Measurements from ENCODE around the gene STRN4. TPM values are rescaled to one million over a fixed set of nuclear protein-coding genes. Genes with fewer than 3 reads are reported as not detected.
"Not testable (repeated sequence)": the region's sequence is repeated elsewhere in the genome, so short reads cannot be mapped to it uniquely, and the experiment has no call there.

STRN4 gene
- total RNA-seq, 1 experiment from 2014 or later = 89.5 TPM

DNA sequence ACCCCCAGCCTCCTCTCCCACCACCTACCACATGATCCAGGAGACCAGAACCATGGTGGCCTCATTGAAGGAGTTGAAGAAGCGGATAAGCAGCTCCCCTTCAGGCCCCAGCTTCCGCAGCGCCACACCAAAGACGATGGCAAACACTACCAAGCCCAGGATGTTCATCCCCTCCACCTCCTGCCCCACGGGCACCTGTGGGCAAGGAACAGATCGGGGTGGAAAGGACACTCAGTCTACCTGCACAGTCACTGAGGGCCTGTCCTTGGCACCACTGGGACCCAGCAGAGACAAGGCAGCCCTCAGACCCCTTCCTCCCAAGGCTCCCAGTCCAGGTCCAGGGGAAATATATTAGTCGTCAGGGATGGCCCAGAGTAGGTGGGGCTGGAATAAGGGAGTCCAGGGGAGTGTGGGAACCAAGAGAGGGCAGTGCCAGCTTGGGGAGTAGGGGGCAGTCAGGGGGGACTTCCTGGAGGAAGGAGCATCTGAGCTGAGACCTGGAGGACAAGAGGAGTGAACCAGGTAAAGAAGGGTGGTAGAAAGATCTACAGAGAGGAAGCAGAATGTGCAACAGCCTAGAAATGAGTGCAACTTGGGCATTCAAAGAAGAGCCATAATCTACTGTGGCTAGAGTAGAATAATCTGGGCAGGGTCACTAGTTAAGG, 36.2 kb upstream of the STRN4 start:
- no peaks in the 10 kb centered on the region for H3K9me3 ChIP-seq (ENCODE audit: control insufficient read depth, insufficient read depth, low read depth, low read length)
- no TSS peak for BruUV-seq (replicated peaks)
- intact Hi-C loops (cut with micrococcal nuclease; ENCODE audit: unreplicated experiment) (no loop called here), in situ Hi-C loops (cut with HindIII; ENCODE audit: low pct_unique_long_range_greater_than_20kb, low sequenced_read_pairs) (no loop called here)
- H3K4me1 ChIP-seq (ENCODE audit: control insufficient read depth, insufficient read depth, low read length) = peaks cover 8% of the 10 kb centered on the region
- DNase-seq (ENCODE audit: low read depth, low spot score) = no peak
- POLR2A ChIA-PET = no interaction called here
- H3K27ac ChIP-seq (ENCODE audit: low read length) = no peak overlapping the region; the same call in 1 of the 2 replicates
- H3K36me3 ChIP-seq (ENCODE audit: control insufficient read depth, insufficient read depth, low read length) = peaks cover 8% of the 10 kb centered on the region
- ATAC-seq = no peak
- no peaks in the 10 kb centered on the region for H3K27me3 ChIP-seq (ENCODE audit: control insufficient read depth, insufficient read depth, low read length)
- no peak overlapping the region for H3K4me3 ChIP-seq (ENCODE audit: low read depth in 2 of 2, low read length in 2 of 2)
- CTCF ChIA-PET = no interaction called here
- TF ChIP-seq SIN3A (IDR thresholded peaks at IDR 0.05; ENCODE audit: borderline replicate concordance, insufficient read depth, low read depth, low read length) = no peak
- no peak for TF ChIP-seq POLR2AphosphoS5 (IDR thresholded peaks at IDR 0.05; ENCODE audit: low read depth, low read length)
- TF ChIP-seq, protein P1, sequence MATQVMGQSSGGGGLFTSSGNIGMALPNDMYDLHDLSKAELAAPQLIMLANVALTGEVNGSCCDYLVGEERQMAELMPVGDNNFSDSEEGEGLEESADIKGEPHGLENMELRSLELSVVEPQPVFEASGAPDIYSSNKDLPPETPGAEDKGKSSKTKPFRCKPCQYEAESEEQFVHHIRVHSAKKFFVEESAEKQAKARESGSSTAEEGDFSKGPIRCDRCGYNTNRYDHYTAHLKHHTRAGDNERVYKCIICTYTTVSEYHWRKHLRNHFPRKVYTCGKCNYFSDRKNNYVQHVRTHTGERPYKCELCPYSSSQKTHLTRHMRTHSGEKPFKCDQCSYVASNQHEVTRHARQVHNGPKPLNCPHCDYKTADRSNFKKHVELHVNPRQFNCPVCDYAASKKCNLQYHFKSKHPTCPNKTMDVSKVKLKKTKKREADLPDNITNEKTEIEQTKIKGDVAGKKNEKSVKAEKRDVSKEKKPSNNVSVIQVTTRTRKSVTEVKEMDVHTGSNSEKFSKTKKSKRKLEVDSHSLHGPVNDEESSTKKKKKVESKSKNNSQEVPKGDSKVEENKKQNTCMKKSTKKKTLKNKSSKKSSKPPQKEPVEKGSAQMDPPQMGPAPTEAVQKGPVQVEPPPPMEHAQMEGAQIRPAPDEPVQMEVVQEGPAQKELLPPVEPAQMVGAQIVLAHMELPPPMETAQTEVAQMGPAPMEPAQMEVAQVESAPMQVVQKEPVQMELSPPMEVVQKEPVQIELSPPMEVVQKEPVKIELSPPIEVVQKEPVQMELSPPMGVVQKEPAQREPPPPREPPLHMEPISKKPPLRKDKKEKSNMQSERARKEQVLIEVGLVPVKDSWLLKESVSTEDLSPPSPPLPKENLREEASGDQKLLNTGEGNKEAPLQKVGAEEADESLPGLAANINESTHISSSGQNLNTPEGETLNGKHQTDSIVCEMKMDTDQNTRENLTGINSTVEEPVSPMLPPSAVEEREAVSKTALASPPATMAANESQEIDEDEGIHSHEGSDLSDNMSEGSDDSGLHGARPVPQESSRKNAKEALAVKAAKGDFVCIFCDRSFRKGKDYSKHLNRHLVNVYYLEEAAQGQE (IDR thresholded peaks at IDR 0.05; ENCODE audit: insufficient read depth in 1 of 2, low read depth in 2 of 2, low read length in 1 of 2) = no peak
- TF ChIP-seq TCF7L2 (IDR thresholded peaks at IDR 0.05; ENCODE audit: low read depth, low read length) = no peak
- TF ChIP-seq, protein P2, sequence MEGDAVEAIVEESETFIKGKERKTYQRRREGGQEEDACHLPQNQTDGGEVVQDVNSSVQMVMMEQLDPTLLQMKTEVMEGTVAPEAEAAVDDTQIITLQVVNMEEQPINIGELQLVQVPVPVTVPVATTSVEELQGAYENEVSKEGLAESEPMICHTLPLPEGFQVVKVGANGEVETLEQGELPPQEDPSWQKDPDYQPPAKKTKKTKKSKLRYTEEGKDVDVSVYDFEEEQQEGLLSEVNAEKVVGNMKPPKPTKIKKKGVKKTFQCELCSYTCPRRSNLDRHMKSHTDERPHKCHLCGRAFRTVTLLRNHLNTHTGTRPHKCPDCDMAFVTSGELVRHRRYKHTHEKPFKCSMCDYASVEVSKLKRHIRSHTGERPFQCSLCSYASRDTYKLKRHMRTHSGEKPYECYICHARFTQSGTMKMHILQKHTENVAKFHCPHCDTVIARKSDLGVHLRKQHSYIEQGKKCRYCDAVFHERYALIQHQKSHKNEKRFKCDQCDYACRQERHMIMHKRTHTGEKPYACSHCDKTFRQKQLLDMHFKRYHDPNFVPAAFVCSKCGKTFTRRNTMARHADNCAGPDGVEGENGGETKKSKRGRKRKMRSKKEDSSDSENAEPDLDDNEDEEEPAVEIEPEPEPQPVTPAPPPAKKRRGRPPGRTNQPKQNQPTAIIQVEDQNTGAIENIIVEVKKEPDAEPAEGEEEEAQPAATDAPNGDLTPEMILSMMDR (IDR thresholded peaks at IDR 0.05) = no peak

DNA sequence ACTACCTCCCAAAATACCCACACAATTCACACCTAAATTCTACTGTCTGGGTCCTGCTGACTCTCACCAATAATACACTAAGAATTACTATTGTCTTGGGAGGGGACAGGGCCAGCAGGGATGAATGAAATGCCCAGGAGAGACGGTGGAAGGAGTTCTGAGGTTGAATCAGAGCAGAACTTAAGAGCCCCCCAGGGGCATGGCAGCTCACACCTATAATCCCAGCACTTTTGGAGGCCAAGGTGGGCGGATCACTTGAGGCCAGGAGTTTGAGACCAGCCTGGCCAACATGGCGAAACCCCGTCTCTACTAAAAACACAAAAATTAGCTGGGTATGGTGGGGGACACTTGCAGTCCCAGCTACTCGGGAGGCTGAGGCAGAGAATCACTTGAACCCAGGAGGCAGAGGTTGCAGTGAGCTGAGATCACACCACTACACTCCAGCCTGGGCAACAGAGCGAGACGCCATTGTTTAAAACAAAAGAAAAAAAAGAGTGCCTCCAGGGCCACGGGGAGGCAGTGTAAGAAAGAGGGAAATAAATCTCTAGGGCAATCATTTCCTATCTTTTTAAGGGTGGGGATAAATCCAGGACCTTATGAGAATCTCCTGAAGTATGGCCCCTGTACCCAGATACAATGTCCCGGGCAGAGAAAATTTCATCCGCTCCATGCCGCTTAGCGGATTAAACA, 31.9 kb upstream of the STRN4 start:
- H3K27ac ChIP-seq (ENCODE audit: low read length); BruUV-seq (replicated peaks); POLR2A ChIA-PET; intact Hi-C loops (cut with micrococcal nuclease; ENCODE audit: unreplicated experiment); H3K36me3 ChIP-seq (ENCODE audit: control insufficient read depth, insufficient read depth, low read length); H3K27me3 ChIP-seq (ENCODE audit: control insufficient read depth, insufficient read depth, low read length); H3K9me3 ChIP-seq (ENCODE audit: control insufficient read depth, insufficient read depth, low read depth, low read length); ATAC-seq; H3K4me3 ChIP-seq (ENCODE audit: low read depth in 2 of 2, low read length in 2 of 2); H3K4me1 ChIP-seq (ENCODE audit: control insufficient read depth, insufficient read depth, low read length); DNase-seq (ENCODE audit: low read depth, low spot score); in situ Hi-C loops (cut with HindIII; ENCODE audit: low pct_unique_long_range_greater_than_20kb, low sequenced_read_pairs): not testable (repeated sequence)
- CTCF ChIA-PET = interaction anchor here (0.6 to 0.7 kb wide), 2 partner anchors 37 to 62 kb away, joined by 3 to 4 read pairs; no protein-coding TSS in a partner anchor

All from Panc1 (cell line).